PFSK-1 (cell line): ENCODE results near the gene CNKSR1.

Source experiments
- POLR2AphosphoS5 ChIP-seq: IDR thresholded peaks from 2 replicates; pipeline ENCODE4 v1.6.1; 2012; ENCODE audit warnings: low read depth, mild to moderate bottlenecking, control low read depth, low read length, moderate library complexity
- TAF1 ChIP-seq: IDR thresholded peaks from 2 replicates; pipeline ENCODE4 v1.6.1; 2012; ENCODE audit warnings: low read length, control low read depth, borderline replicate concordance; ENCODE audit not compliant: insufficient read depth

- TF ChIP-seq TAF1, result no peak
- no peak for TF ChIP-seq POLR2AphosphoS5
Observed at GRCh38 chr1:26218906-26219494, 41.7 kb downstream of the CNKSR1 start.
